HepG2 (cell line): Measurements from ENCODE around the gene AP4M1. TPM values are rescaled to one million over a fixed set of nuclear protein-coding genes. Genes with fewer than 3 reads are reported as not detected.

Experiments
- BCL6 ChIP-seq: IDR thresholded peaks from 2 replicates; pipeline ENCODE4 v1.6.1; 2016; ENCODE audit warnings: missing genetic modification reagents, missing compliant biosample characterization
- CHD4 ChIP-seq: fragments of 200-600 bp; sonication (generic); IDR thresholded peaks from 2 replicates; pipeline ENCODE4 v1.7.0; 2017; ENCODE audit warnings: mild to moderate bottlenecking, low read length, borderline replicate concordance
- EEA1 ChIP-seq: sonication (generic); formaldehyde crosslinking; IDR thresholded peaks from 2 replicates; pipeline ENCODE4 v1.5.1; 2020; ENCODE audit warnings: mild to moderate bottlenecking, missing genetic modification reagents, borderline replicate concordance
- HHEX ChIP-seq: IDR thresholded peaks from 2 replicates; pipeline ENCODE4 v1.6.1; 2016; ENCODE audit warnings: control low read depth
- KDM1A ChIP-seq: IDR thresholded peaks from 2 replicates; pipeline ENCODE4 v1.6.1; 2016; ENCODE audit warnings: missing compliant biosample characterization
- MXD4 ChIP-seq: IDR thresholded peaks from 2 replicates; pipeline ENCODE4 v1.6.1; 2016; ENCODE audit warnings: mild to moderate bottlenecking, missing biosample characterization, missing genetic modification reagents
- RFXANK ChIP-seq: IDR thresholded peaks from 2 replicates; pipeline ENCODE4 v1.6.1; 2016
- SATB2 ChIP-seq: sonication (generic); formaldehyde crosslinking; IDR thresholded peaks from 2 replicates; pipeline ENCODE4 v1.5.0; 2020; ENCODE audit warnings: missing genetic modification reagents
- SNAPC2 ChIP-seq: sonication (generic); formaldehyde crosslinking; IDR thresholded peaks from 2 replicates; pipeline ENCODE4 v1.8.1; 2022; ENCODE audit warnings: mild to moderate bottlenecking, missing genetic modification reagents
- SOX13 ChIP-seq, 3 experiments: fragments of 450-650 bp in 1 of 3; sonication (generic) in 1 of 3; formaldehyde crosslinking in 1 of 3; IDR thresholded peaks in 2 of 3; conservative IDR thresholded peaks in 1 of 3; 2 replicates each; pipeline versions ENCODE4 v1.5.0 to v1.6.1; 2016 to 2020; ENCODE audit warnings: antibody characterized with exemption in 1 of 3, mild to moderate bottlenecking in 1 of 3, missing compliant biosample characterization in 1 of 3, missing genetic modification reagents in 1 of 3, moderate library complexity in 1 of 3
- TCF12 ChIP-seq, 2 experiments: fragments of 450-650 bp in 1 of 2; sonication (generic) in 1 of 2; formaldehyde crosslinking in 1 of 2; IDR thresholded peaks; 2 replicates each; pipeline versions ENCODE4 v1.6.1 to v1.8.0; 2017 to 2022; ENCODE audit warnings: antibody characterized with exemption in 1 of 2, mild to moderate bottlenecking in 1 of 2, missing genetic modification reagents in 1 of 2, moderate library complexity in 1 of 2
- U2AF2 ChIP-seq: fragments of 200-400 bp; formaldehyde crosslinking; IDR thresholded peaks from 2 replicates; pipeline ENCODE4 v1.6.1; 2017; ENCODE audit warnings: low read depth, mild to moderate bottlenecking, low read length
- ZFP36L1 ChIP-seq: sonication (generic); formaldehyde crosslinking; IDR thresholded peaks from 2 replicates; pipeline ENCODE4 v1.8.0; 2022; ENCODE audit warnings: mild to moderate bottlenecking, missing genetic modification reagents, moderate library complexity
- ZFYVE20 ChIP-seq: sonication (generic); formaldehyde crosslinking; IDR thresholded peaks from 2 replicates; pipeline ENCODE4 v1.8.0; 2023; ENCODE audit warnings: low read depth, mild to moderate bottlenecking, moderate library complexity, missing genetic modification reagents, borderline replicate concordance
- ZIK1 ChIP-seq: sonication (generic); formaldehyde crosslinking; IDR thresholded peaks from 2 replicates; pipeline ENCODE4 v1.5.0; 2020; ENCODE audit warnings: mild to moderate bottlenecking, low read depth, missing genetic modification reagents, borderline replicate concordance
- ZNF713 ChIP-seq: sonication (generic); formaldehyde crosslinking; IDR thresholded peaks from 2 replicates; pipeline ENCODE4 v1.4.0; 2020; ENCODE audit warnings: mild to moderate bottlenecking, missing genetic modification reagents
- polyA plus RNA-seq, 8 experiments: library from polyadenylated mRNA; depleted of rRNA in 3 of 8; stranded (reverse) in 7 of 8; unstranded in 1 of 8; fragments of >200 nt; fragmentation: Illumina TruSeq in 4 of 8; extraction: Trizol in 4 of 8; gene quantifications; 2 replicates each; pipeline versions ENCODE4 v1.2.1 to v1.2.3, GENCODE V29; 2011 to 2016; ENCODE audit warnings: low read depth in 4 of 8, missing spikeins in 1 of 8, mixed read lengths in 1 of 8; ENCODE audit not compliant: insufficient read depth in 1 of 8
- total RNA-seq, 5 experiments: library from RNA; depleted of rRNA; stranded (reverse); fragments of >200 nt; fragmentation: Illumina TruSeq; extraction: Trizol; gene quantifications; 2 replicates each; pipeline ENCODE4 v1.2.3, GENCODE V29; 2016; ENCODE audit warnings: low read depth in 1 of 5
- TF ChIP-seq, protein P1 (sequence below): sonication (generic); formaldehyde crosslinking; IDR thresholded peaks from 2 replicates; pipeline ENCODE4 v1.4.0; 2020; ENCODE audit warnings: missing genetic modification reagents
- TF ChIP-seq, protein P2 (sequence below): sonication (generic); formaldehyde crosslinking; IDR thresholded peaks from 2 replicates; pipeline ENCODE4 v1.4.0; 2020; ENCODE audit warnings: missing genetic modification reagents
- TF ChIP-seq, protein P3 (sequence below): sonication (generic); formaldehyde crosslinking; IDR thresholded peaks from 2 replicates; pipeline ENCODE4 v1.4.0; 2020; ENCODE audit warnings: missing genetic modification reagents
- TF ChIP-seq, protein P4 (sequence below): sonication (generic); formaldehyde crosslinking; IDR thresholded peaks from 2 replicates; pipeline ENCODE4 v1.5.0; 2020; ENCODE audit warnings: mild to moderate bottlenecking, missing genetic modification reagents, moderate library complexity

AP4M1 gene
- total and polyA plus RNA-seq, 2 of the 13 experiments (the other 11 are each of a cell fraction or from before 2014, with no cell fraction given) = 6.3 to 9.7 TPM

DNA sequence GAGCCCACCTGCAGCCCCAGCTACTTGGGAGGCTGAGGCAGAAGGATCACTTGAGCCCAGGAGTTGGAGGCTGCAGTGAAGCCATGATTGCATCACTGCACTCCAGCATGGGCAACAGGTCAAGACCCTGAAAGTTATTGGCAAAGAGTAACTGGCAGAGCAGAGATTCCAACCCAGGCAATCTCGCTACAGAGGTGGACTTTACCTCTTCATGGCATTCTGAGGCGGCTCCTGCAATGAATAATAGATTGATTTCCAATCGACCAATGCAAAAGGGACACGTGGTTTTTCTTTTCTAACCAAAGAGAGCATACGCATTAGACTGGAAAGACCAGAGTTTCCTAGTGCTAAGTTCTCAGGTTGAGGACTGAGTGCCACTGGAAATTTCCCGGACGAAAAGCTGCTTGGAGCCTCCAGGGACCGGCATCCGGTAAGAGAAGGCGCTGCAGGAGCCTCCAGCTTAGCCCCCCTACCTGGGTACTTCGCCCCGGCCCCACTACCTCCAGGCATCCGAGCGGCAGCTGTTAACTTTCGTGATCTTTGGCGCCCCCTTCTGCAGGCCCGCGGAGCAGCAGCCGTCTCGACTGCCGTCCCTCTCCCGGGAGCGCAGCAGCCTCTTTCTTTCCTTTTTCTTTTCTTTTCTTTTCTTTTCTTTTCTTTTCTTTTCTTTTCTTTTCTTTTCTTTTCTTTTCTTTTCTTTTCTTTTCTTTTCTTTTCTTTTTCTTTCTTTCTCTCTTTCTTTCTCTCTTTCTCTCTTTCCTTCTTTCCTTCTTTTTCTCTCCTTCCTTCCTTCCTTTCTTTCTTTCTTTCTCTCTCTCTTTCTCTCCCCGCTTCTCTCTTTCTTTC is 29.4 kb downstream of the AP4M1 start (continued):
- TF ChIP-seq MXD4 (CRISPR knock-in tag) = no peak
- no peak for TF ChIP-seq ZNF713 (CRISPR knock-in tag)
- TF ChIP-seq, protein P1, sequence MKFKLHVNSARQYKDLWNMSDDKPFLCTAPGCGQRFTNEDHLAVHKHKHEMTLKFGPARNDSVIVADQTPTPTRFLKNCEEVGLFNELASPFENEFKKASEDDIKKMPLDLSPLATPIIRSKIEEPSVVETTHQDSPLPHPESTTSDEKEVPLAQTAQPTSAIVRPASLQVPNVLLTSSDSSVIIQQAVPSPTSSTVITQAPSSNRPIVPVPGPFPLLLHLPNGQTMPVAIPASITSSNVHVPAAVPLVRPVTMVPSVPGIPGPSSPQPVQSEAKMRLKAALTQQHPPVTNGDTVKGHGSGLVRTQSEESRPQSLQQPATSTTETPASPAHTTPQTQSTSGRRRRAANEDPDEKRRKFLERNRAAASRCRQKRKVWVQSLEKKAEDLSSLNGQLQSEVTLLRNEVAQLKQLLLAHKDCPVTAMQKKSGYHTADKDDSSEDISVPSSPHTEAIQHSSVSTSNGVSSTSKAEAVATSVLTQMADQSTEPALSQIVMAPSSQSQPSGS = 0 out of 2 replicates have a peak, but pooled peaks have one; percentile 6
- no peak for TF ChIP-seq TCF12 (IDR thresholded peaks at IDR 0.05)
- TF ChIP-seq TCF12 (CRISPR knock-in tag; IDR thresholded peaks at IDR 0.05) = no peak
- TF ChIP-seq EEA1 (CRISPR knock-in tag) = no peak
- TF ChIP-seq, protein P2, sequence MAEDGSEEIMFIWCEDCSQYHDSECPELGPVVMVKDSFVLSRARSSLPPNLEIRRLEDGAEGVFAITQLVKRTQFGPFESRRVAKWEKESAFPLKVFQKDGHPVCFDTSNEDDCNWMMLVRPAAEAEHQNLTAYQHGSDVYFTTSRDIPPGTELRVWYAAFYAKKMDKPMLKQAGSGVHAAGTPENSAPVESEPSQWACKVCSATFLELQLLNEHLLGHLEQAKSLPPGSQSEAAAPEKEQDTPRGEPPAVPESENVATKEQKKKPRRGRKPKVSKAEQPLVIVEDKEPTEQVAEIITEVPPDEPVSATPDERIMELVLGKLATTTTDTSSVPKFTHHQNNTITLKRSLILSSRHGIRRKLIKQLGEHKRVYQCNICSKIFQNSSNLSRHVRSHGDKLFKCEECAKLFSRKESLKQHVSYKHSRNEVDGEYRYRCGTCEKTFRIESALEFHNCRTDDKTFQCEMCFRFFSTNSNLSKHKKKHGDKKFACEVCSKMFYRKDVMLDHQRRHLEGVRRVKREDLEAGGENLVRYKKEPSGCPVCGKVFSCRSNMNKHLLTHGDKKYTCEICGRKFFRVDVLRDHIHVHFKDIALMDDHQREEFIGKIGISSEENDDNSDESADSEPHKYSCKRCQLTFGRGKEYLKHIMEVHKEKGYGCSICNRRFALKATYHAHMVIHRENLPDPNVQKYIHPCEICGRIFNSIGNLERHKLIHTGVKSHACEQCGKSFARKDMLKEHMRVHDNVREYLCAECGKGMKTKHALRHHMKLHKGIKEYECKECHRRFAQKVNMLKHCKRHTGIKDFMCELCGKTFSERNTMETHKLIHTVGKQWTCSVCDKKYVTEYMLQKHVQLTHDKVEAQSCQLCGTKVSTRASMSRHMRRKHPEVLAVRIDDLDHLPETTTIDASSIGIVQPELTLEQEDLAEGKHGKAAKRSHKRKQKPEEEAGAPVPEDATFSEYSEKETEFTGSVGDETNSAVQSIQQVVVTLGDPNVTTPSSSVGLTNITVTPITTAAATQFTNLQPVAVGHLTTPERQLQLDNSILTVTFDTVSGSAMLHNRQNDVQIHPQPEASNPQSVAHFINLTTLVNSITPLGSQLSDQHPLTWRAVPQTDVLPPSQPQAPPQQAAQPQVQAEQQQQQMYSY (CRISPR knock-in tag) = no peak
- TF ChIP-seq SOX13 (IDR thresholded peaks at IDR 0.05) = no peak
- TF ChIP-seq SOX13 (CRISPR knock-in tag; conservative IDR thresholded peaks at IDR 0.05 in 1 of 2, IDR thresholded peaks at IDR 0.05 in 1 of 2) = no peak
- no peak for TF ChIP-seq HHEX (CRISPR knock-in tag)
- TF ChIP-seq ZFYVE20 = no peak
- no peak for TF ChIP-seq SNAPC2 (CRISPR knock-in tag)
- TF ChIP-seq RFXANK (CRISPR knock-in tag) = no peak
- peak; percentile 84; the same call in 1 of the 2 replicates for TF ChIP-seq KDM1A (CRISPR knock-in tag)
- TF ChIP-seq, protein P3, sequence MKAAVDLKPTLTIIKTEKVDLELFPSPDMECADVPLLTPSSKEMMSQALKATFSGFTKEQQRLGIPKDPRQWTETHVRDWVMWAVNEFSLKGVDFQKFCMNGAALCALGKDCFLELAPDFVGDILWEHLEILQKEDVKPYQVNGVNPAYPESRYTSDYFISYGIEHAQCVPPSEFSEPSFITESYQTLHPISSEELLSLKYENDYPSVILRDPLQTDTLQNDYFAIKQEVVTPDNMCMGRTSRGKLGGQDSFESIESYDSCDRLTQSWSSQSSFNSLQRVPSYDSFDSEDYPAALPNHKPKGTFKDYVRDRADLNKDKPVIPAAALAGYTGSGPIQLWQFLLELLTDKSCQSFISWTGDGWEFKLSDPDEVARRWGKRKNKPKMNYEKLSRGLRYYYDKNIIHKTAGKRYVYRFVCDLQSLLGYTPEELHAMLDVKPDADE = no peak
- TF ChIP-seq ZFP36L1 (CRISPR knock-in tag) = no peak
- no peak for TF ChIP-seq BCL6 (CRISPR knock-in tag)
- no peak for TF ChIP-seq SATB2
- TF ChIP-seq, protein P4, sequence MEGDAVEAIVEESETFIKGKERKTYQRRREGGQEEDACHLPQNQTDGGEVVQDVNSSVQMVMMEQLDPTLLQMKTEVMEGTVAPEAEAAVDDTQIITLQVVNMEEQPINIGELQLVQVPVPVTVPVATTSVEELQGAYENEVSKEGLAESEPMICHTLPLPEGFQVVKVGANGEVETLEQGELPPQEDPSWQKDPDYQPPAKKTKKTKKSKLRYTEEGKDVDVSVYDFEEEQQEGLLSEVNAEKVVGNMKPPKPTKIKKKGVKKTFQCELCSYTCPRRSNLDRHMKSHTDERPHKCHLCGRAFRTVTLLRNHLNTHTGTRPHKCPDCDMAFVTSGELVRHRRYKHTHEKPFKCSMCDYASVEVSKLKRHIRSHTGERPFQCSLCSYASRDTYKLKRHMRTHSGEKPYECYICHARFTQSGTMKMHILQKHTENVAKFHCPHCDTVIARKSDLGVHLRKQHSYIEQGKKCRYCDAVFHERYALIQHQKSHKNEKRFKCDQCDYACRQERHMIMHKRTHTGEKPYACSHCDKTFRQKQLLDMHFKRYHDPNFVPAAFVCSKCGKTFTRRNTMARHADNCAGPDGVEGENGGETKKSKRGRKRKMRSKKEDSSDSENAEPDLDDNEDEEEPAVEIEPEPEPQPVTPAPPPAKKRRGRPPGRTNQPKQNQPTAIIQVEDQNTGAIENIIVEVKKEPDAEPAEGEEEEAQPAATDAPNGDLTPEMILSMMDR (CRISPR knock-in tag) = peak; percentile 91
- TF ChIP-seq CHD4 = no peak
- peak; percentile 95 for TF ChIP-seq U2AF2
- no peak for TF ChIP-seq ZIK1 (CRISPR knock-in tag)
